Measurements from ENCODE around the gene PFKFB3.

DNA sequence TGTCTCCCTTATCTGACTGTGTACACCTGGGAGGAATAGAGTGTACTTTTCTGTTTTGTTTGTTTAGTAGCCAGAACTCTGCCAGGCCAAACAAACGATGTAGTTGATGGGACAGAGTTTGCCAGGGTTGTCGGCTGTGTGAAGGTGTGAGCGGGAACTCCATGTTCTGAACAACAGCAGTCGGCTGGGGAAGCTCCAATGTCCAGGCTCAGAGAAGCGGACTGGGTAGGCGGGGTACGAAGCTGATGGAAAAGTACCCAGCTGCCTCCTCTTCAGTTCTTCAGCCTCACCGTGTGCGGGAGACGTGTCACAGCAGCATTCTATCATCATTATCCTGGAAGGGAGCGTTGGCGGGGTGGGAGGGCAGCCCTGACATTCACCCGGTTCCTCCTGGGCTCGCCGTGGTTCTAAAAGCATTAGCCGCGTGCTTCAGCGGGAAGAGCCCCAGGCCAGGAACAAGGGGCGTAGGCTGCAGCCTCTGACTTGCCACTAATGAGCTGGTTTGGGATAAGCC, 52.9 kb downstream of the PFKFB3 start:
- TF ChIP-seq, protein P1, sequence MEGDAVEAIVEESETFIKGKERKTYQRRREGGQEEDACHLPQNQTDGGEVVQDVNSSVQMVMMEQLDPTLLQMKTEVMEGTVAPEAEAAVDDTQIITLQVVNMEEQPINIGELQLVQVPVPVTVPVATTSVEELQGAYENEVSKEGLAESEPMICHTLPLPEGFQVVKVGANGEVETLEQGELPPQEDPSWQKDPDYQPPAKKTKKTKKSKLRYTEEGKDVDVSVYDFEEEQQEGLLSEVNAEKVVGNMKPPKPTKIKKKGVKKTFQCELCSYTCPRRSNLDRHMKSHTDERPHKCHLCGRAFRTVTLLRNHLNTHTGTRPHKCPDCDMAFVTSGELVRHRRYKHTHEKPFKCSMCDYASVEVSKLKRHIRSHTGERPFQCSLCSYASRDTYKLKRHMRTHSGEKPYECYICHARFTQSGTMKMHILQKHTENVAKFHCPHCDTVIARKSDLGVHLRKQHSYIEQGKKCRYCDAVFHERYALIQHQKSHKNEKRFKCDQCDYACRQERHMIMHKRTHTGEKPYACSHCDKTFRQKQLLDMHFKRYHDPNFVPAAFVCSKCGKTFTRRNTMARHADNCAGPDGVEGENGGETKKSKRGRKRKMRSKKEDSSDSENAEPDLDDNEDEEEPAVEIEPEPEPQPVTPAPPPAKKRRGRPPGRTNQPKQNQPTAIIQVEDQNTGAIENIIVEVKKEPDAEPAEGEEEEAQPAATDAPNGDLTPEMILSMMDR (IDR thresholded peaks at IDR 0.05 in 8 of 11, conservative IDR thresholded peaks at IDR 0.05 in 3 of 11) = no peak
- no peak for TF ChIP-seq POLR2AphosphoS5 (IDR thresholded peaks at IDR 0.05)
- no peak for TF ChIP-seq POLR2A (IDR thresholded peaks at IDR 0.05)

Data from spleen (tissue), 7 donors.